Osteoblast (primary cell): ENCODE measurements around the gene CGREF1. TPM values are rescaled to one million over a fixed set of nuclear protein-coding genes. Genes with fewer than 3 reads are reported as not detected.

Source experiments
- DNase-seq: peaks from one replicate; pipeline ENCODE4 v3.0.0; 2011; ENCODE audit warnings: low spot score, mixed read lengths; ENCODE audit not compliant: insufficient read length; ENCODE audit errors: missing footprints
- H2AFZ ChIP-seq: 2 replicates; pipeline ENCODE4 v1.6.0; 2011; ENCODE audit warnings: mild to moderate bottlenecking, low read length
- H3K27ac ChIP-seq: 2 replicates; pipeline ENCODE4 v1.5.1; 2011; ENCODE audit warnings: mild to moderate bottlenecking, low read depth, low read length, moderate library complexity
- H3K27me3 ChIP-seq: 2 replicates; pipeline ENCODE4 v1.6.0; 2012; ENCODE audit warnings: mild to moderate bottlenecking, control low read depth, inconsistent platforms, low read length, moderate library complexity; ENCODE audit not compliant: insufficient read depth
- H3K36me3 ChIP-seq: 2 replicates; pipeline ENCODE4 v1.5.1; 2011; ENCODE audit warnings: mild to moderate bottlenecking, low read length, control low read depth, moderate library complexity; ENCODE audit not compliant: insufficient read depth
- H3K4me1 ChIP-seq: 2 replicates; pipeline ENCODE4 v1.5.1; 2011; ENCODE audit warnings: mild to moderate bottlenecking, low read length, control low read depth, moderate library complexity; ENCODE audit not compliant: insufficient read depth
- H3K4me2 ChIP-seq: 2 replicates; pipeline ENCODE4 v1.6.0; 2011; ENCODE audit warnings: mild to moderate bottlenecking, low read length; ENCODE audit not compliant: insufficient read depth
- H3K4me3 ChIP-seq: fragments of 200-600 bp; sonication (generic); 3 replicates; pipeline ENCODE4 v1.5.1; 2012; ENCODE audit warnings: mild to moderate bottlenecking, low read length, inconsistent platforms; ENCODE audit not compliant: insufficient read depth
- H3K79me2 ChIP-seq: 2 replicates; pipeline ENCODE4 v1.6.0; 2012; ENCODE audit warnings: mild to moderate bottlenecking, low read length, control low read depth, inconsistent platforms; ENCODE audit not compliant: insufficient read depth
- H3K9me3 ChIP-seq: 2 replicates; pipeline ENCODE4 v1.5.1; 2011; ENCODE audit warnings: low read depth, low read length, control low read depth
- H4K20me1 ChIP-seq: 2 replicates; pipeline ENCODE4 v1.6.0; 2012; ENCODE audit warnings: mild to moderate bottlenecking, low read length, control low read depth; ENCODE audit not compliant: insufficient read depth
- total RNA-seq: library from RNA; depleted of rRNA; stranded (reverse); fragments of >200 nt; gene quantifications from 2 replicates; pipeline ENCODE4 v1.2.3, GENCODE V29; 2012
- TF ChIP-seq, protein P1 (sequence below): IDR thresholded peaks from 2 replicates; pipeline ENCODE4 v1.5.1; 2011; ENCODE audit warnings: mild to moderate bottlenecking, low read depth, low read length, moderate library complexity; ENCODE audit errors: extremely low read depth

Gene CGREF1
- total RNA-seq, 1 donor = 14.5 TPM

DNA sequence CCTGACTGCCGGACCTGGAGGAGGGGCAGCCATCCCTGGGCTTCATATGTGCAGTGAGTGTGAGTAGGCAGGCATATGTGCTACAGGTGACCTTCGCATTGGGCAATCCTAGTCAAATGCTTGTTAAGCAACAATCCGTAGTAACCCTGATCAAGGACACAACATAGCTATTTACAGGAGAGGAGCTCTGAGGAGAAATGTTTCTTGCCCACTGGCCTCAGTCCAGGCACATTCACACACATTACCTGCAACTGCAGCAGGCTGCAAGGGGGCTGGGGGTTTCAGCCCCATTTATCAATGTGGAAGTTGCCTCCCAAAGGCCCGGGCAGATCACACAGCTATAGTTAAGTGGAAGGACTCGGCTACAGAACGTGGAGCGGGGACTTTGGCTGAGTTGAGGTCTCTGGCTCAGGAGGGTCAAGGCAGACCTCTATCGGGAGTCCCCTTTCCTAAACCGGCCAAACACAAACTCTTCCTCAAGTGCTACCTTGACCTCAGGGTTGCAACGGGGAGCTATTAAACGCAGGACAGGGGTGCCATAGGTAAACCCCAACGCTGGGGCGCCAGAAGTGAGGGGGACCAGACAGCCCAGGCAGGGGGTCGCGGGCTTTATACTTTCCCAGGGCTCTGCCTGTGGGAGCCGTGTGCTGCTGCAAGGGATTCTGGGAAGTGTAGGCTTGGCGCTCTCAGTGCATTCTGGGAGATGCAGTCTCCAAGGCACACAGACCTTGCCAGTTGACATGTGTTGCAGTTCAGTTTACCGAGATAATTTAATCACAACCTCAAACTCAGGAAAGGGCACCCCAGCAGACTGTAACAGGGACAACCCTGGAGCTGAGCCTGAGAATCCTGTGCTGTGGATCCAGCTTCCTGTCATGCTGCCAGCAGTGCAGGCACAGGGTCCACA lies 22.9 kb downstream of the CGREF1 start:
- peaks cover 5% of the 10 kb centered on the region for H3K4me1 ChIP-seq
- H3K36me3 ChIP-seq = no peaks in the 10 kb centered on the region
- no peak overlapping the region for H3K27ac ChIP-seq
- H4K20me1 ChIP-seq = no peaks in the 10 kb centered on the region
- H3K79me2 ChIP-seq = no peaks in the 10 kb centered on the region
- TF ChIP-seq, protein P1, sequence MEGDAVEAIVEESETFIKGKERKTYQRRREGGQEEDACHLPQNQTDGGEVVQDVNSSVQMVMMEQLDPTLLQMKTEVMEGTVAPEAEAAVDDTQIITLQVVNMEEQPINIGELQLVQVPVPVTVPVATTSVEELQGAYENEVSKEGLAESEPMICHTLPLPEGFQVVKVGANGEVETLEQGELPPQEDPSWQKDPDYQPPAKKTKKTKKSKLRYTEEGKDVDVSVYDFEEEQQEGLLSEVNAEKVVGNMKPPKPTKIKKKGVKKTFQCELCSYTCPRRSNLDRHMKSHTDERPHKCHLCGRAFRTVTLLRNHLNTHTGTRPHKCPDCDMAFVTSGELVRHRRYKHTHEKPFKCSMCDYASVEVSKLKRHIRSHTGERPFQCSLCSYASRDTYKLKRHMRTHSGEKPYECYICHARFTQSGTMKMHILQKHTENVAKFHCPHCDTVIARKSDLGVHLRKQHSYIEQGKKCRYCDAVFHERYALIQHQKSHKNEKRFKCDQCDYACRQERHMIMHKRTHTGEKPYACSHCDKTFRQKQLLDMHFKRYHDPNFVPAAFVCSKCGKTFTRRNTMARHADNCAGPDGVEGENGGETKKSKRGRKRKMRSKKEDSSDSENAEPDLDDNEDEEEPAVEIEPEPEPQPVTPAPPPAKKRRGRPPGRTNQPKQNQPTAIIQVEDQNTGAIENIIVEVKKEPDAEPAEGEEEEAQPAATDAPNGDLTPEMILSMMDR = no peak
- peak overlapping the region; percentile 97 for H2AFZ ChIP-seq
- no peaks in the 10 kb centered on the region for H3K27me3 ChIP-seq
- H3K4me3 ChIP-seq = peak overlapping the region; percentile 66
- H3K4me2 ChIP-seq = peak overlapping the region; percentile 84
- H3K9me3 ChIP-seq = no peaks in the 10 kb centered on the region
- DNase-seq = peak; percentile 99

DNA sequence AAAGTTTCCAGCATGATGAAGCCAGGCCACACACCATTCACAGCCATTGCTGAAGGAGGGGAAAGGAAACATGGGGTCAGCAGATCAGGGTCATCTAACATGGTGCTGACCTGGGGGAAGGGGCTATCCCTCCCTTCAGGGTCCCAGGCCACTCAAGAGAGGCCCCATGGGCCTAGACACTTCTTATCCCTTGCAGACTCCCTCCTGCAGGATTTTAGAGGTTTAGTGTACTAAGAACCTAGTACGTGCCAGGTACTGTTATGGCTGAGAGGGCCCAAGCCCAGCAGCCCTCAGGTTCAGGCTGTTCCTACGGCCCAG lies 23.5 kb downstream of the CGREF1 start:
- TF ChIP-seq, protein P1 = no peak
- no peak overlapping the region for H2AFZ ChIP-seq

DNA sequence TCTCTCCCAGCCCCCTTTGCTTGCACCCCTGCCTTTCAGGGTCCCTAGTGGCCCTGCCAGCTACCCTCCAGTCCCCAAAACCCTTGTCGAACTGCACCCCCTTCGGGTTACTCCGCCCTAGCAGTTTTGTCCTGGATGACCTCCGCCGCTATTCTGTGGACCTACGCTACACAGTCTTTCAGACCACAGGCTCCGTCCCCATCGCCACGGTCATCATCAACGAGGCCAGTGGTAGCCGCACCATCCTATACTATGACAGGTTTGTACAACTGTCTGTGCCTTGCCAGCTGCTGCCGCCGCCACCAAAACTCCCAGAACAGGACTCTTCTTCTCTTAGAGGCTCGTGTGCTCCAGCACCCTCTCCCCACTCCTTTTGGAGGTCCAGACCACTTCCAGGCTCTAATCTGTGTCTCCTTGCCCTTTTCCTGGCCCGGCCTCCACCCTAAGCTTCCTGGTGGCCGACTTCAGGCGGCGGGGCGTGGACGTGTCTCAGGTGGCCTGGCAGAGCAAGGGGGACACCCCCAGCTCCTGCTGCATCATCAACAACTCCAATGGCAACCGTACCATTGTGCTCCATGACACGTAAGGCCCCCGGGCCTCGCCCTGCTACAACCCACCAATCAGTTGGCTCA lies 24.5 kb downstream of the CGREF1 start:
- TF ChIP-seq, protein P1 = no peak
- Histone ChIP-seq H3K36me3 (no peaks in the 10 kb centered on the region), H3K27me3 (no peaks in the 10 kb centered on the region), H4K20me1 (no peaks in the 10 kb centered on the region), H3K9me3 (no peaks in the 10 kb centered on the region), H2AFZ (no peak overlapping the region), H3K27ac (no peak overlapping the region), H3K4me1 (peaks cover 5% of the 10 kb centered on the region), H3K4me3 (no peak overlapping the region), H3K4me2 (no peak overlapping the region), H3K79me2 (no peaks in the 10 kb centered on the region)
- peak; percentile 59 for DNase-seq

More for the DNA sequence above, 23.5 kb downstream of the CGREF1 start:
- no peak overlapping the region for H3K4me3 ChIP-seq
- no peak for DNase-seq
- no peak overlapping the region for H3K27ac ChIP-seq
- no peaks in the 10 kb centered on the region for H3K9me3 ChIP-seq
- H3K27me3 ChIP-seq = no peaks in the 10 kb centered on the region
- peaks cover 5% of the 10 kb centered on the region for H3K4me1 ChIP-seq
- H3K79me2 ChIP-seq = no peaks in the 10 kb centered on the region
- no peaks in the 10 kb centered on the region for H3K36me3 ChIP-seq
- no peaks in the 10 kb centered on the region for H4K20me1 ChIP-seq
- no peak overlapping the region for H3K4me2 ChIP-seq
